Omental fat pad (tissue), 4 donors: ENCODE data around the gene FLNA. TPM values are rescaled to one million over a fixed set of nuclear protein-coding genes. Genes with fewer than 3 reads are reported as not detected.

Source experiments
- ATAC-seq: fragments of 150-250 bp; one replicate; pipeline ENCODE4 v1.9.1; 2016; ENCODE audit warnings: mild to moderate bottlenecking, moderate library complexity; ENCODE audit not compliant: low FRiP score
- DNase-seq: peaks from one replicate; pipeline ENCODE4 v3.0.0-alpha.2; 2019; ENCODE audit warnings: low spot score
- CTCF ChIP-seq, 3 donors: fragments of 450-650 bp; IDR thresholded peaks; one replicate each; pipeline ENCODE4 v1.5.1; 2016 to 2017; ENCODE audit warnings: antibody characterized with exemption in 3 of 3, mild to moderate bottlenecking in 3 of 3, moderate library complexity in 2 of 3
- total RNA-seq, 4 donors: library from RNA; depleted of rRNA; stranded (reverse); fragments of >200 nt; gene quantifications; one replicate each; pipeline ENCODE4 v1.1.0, GENCODE V29; 2016

Gene FLNA
- total RNA-seq, 4 donors from 2014 or later, result 496 to 1,133 (median 729) TPM

- no peak for DNase-seq
- TF ChIP-seq CTCF (IDR thresholded peaks at IDR 0.05), result no peak
- ATAC-seq, result no peak
Measured at GRCh38 chrX:154360155-154360713, 14.2 kb downstream of the FLNA start.

DNA sequence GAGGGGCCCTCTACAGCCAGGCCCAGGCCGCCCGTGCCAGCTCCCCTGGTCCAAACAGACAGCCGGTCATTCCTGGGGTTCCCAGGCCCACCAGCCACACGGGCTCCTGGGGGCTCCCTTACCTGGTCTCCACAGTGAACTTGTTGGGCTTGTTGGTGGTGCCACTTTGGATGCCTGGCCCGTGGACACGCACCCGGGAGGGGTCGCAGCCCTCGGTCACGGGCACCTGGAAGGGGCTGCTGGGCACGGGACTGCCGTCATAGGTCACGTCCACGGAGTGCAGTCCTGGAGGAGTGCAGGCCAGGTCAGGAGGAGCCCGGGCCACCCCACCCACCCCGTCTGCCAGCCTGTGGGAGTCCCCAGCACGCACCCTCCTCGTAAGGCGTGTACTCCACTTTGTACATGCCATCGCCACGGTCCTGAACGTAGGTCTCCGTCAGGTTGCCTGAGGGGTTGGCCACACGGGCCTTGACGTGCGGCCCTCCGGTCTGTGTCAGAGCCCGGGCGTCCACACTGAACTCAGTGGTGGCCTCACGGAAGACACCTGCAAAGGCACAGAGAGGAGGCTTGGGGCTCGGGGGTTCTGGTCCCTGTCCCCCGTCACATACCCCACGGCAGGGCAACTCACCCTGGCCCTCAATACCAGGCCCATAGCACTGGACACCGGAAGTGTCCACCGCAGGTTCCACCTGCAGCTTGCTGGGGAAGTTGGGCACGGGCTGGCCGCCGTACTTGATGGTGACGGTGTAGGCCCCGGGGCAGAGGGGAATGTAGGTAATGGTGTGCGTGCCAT is 14.9 kb downstream of the FLNA start:
- TF ChIP-seq CTCF (IDR thresholded peaks at IDR 0.05), result no peak
- DNase-seq, result no peak
- ATAC-seq, result no peak

DNA sequence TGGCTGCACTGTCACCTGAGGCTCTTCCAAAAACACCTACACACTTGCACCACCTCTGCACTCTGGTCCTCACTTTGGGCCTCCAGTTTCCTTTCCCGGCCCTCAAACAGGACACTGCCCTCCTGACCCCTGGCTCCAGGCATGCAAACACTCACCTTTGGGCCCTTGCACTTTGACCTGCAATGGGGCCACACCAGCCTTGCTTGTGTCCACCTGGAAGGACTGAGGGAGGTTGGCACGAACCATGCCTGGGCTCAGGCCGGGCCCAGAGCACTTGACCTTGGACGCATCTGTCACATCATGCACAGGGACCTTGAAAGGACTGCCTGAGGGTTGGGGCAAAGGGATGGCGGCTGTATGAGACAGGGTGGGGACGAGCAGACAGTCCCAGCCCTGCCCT is 15.6 kb downstream of the FLNA start:
- ATAC-seq (no peak), DNase-seq (no peak)
- no peak for TF ChIP-seq CTCF (IDR thresholded peaks at IDR 0.05)

DNA sequence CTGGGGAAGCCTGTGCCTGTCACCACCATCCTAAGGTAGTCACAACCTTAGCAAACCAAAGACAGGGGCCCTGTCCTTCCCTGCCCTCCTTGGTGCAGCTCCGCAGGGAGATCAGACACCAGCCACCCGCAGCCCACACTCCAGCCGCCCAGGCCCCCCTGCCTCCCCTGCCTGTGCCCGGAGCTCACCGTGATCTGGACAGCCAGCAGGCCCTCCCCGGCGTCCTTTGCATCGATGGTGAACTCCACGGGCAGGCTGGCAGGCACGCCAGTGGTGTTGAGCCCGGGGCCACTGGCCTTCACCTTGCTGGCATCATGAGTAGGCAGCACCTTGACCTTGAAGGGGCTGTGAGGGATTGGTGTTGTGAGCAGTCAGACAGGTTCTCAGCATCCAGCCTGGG is 16.4 kb downstream of the FLNA start:
- DNase-seq (no peak), ATAC-seq (no peak)
- TF ChIP-seq CTCF (IDR thresholded peaks at IDR 0.05), result no peak

GRCh38 chrX:154357205-154357604 is 17.2 kb downstream of the FLNA start:
- ATAC-seq, result no peak
- no peak for TF ChIP-seq CTCF (IDR thresholded peaks at IDR 0.05)
- no peak for DNase-seq

DNA sequence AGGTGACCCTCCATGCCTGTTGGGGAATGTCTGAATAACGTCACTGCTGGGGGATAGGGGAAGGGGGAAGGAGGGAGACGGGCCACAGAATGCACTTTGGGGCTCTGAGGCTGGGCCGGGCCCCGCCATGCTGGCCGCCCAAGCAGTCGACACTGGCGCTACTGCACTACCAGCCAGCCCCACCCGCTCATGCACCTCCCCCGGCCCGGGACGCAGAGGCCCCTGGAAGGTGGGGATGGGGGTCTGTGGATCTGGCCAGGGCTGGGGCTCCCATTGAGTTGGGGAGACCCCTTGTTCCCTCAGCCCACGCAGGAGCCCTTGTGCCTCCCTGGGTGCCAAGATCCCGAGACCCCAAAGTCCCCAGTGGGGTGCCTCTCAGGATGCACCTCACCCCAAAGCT is 17.8 kb downstream of the FLNA start:
- ATAC-seq (no peak), DNase-seq (no peak)

More for the DNA sequence above, 17.8 kb downstream of the FLNA start:
- TF ChIP-seq CTCF (IDR thresholded peaks at IDR 0.05), result no peak
